Activated CD4-positive, alpha-beta memory T cell treated with anti-CD3 and anti-CD28 coated beads for 36 hours (primary cell): ENCODE results near the gene SLC4A2. TPM values are rescaled to one million over a fixed set of nuclear protein-coding genes. Genes with fewer than 3 reads are reported as not detected.

ENCODE experiments used
- CTCF ChIA-PET: fragments of 350-600 bp; sonication (Branson Sonifier 250); formaldehyde crosslinking; loops from one replicate; lab custom pipeline; 2021; ENCODE audit warnings: antibody characterized with exemption, inconsistent platforms; lab: Charles Lee
- POLR2A ChIA-PET: fragments of 350-600 bp; sonication (Branson Sonifier 250); formaldehyde crosslinking; loops from one replicate; lab custom pipeline; 2021; ENCODE audit warnings: antibody characterized with exemption; lab: Charles Lee
- DNase-seq: peaks from one replicate; pipeline ENCODE4 v3.0.0-alpha.2; 2020
- H3K27ac Mint-ChIP-seq: one replicate; pipeline ENCODE4 v1.8.0; 2021; ENCODE audit warnings: mixed read lengths
- H3K27me3 Mint-ChIP-seq: one replicate; pipeline ENCODE4 v1.8.0; 2021; ENCODE audit warnings: mixed read lengths
- H3K36me3 Mint-ChIP-seq: one replicate; pipeline ENCODE4 v1.8.0; 2021; ENCODE audit warnings: mixed read lengths
- H3K4me1 Mint-ChIP-seq: one replicate; pipeline ENCODE4 v1.8.0; 2021; ENCODE audit warnings: low read depth, mixed read lengths
- H3K4me3 Mint-ChIP-seq: one replicate; pipeline ENCODE4 v1.8.0; 2021; ENCODE audit warnings: mild to moderate bottlenecking, mixed read lengths
- H3K9me3 Mint-ChIP-seq: one replicate; pipeline ENCODE4 v1.8.0; 2021; ENCODE audit warnings: mixed read lengths
- intact Hi-C: fragments of 100-400 bp; cut with micrococcal nuclease; formaldehyde crosslinking; loops from one replicate; pipeline ENCODE4 v1.15.1; 2023
- total RNA-seq, 2 experiments: library from RNA; stranded (reverse); gene quantifications; one replicate each; pipeline ENCODE4 v1.2.3, GENCODE V29; 2021

The SLC4A2 gene
- total RNA-seq, 2 experiments from 2014 or later: 46.7 to 50.5 TPM

- Mint-ChIP-seq H3K4me1 (peaks cover 38% of the 10 kb centered on the region), H3K27ac (no peak overlapping the region), H3K9me3 (no peaks in the 10 kb centered on the region), H3K4me3 (peak overlapping the region; percentile 79), H3K27me3 (peaks cover 5% of the 10 kb centered on the region), H3K36me3 (no peaks in the 10 kb centered on the region)
- DNase-seq: no peak
- ChIA-PET CTCF (interaction anchor here (0.8 to 2.7 kb wide), 5 partner anchors 25 to 76 kb away, joined by 3 to 10 read pairs (median 3); no protein-coding TSS in a partner anchor), POLR2A (no interaction called here)
- intact Hi-C loops: no loop called here
Measured at GRCh38 chr7:151085329-151085690, 25.9 kb downstream of the SLC4A2 start.

DNA sequence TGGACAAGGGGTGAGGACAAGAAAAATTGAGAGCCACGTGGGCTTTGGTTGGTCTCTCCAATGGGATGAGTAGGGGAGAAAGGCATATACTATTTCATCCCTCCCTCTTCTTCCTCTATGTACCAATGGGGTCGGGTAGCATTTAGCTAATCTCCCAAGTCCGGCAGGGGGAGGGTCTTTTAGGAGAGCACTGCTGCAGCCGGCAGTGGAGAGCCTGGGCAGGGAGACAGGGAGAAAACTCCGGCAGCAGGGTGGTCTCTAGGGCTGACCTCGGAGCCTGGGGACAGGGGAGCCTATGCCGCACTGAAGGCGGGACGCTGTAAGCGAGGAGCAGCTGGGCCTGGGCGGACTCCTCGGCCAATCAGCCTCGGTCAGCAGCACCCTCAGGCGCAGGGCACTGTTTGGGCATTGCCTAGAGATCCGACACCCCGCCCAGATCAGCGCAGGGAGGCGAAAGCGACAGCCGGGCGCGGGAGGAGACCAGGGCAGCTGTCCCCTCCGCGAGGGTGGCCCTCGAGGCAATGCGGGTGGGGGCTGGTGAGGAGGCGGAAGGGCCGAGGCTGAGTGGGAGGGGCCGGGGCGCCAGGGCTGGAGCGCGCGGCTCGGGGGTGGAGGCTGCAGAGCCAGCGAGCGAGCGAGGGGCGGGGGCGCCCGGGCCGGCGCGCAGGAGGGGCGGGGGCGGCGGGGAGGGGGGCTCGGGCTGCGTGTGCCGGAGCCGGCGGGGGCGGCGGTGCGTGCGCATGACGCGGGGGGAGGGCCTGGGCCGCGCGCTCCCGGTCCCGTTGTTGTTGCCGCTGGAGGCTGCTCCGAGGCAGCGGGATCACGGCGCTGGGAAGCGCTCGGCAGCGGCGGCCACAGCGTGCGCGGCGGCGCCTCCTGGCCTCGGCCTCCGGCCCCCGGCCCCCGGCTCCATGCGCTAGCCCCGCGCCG is 26.6 kb downstream of the SLC4A2 start, which contains the start of gene AGAP3:
AGAP3 (plus strand) TSS at position 785 of the 930 bp plus-strand sequence. CDS start 267 bp downstream, outside the sequence.
- POLR2A ChIA-PET: interaction anchor here (0.6 kb wide), 1 partner anchor 8 kb away, joined by 3 read pairs; no protein-coding TSS in a partner anchor

DNA sequence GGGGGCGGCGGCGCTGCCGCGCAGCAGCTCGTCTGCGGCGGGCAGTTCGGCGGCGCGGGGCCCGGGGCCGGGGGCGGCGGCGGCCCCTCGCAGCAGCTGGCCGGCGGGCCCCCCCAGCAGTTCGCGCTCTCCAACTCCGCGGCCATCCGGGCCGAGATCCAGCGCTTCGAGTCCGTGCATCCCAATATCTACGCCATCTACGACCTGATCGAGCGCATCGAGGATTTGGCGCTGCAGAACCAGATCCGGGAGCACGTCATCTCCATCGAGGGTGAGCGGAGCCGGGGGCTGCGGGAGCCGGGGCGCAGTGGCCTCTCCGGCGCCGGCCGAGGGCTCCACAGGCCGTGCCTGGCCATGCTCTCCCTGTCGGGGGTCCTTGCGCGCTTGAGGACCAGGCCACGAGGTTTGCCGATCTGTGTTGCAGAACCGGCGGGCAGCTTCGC is 27.4 kb downstream of the SLC4A2 start:
- CTCF ChIA-PET: interaction anchor here (1.7 to 3.5 kb wide), 2 partner anchors 24 to 157 kb away, joined by 4 to 15 read pairs; no protein-coding TSS in a partner anchor
- peak overlapping the region; percentile 60 for H3K27ac Mint-ChIP-seq

More for the DNA sequence above, 26.6 kb downstream of the SLC4A2 start, which contains the start of gene AGAP3:
- intact Hi-C loops: no loop called here
- peaks cover 38% of the 10 kb centered on the region for H3K4me1 Mint-ChIP-seq
- H3K9me3 Mint-ChIP-seq: no peaks in the 10 kb centered on the region
- peak; percentile 59 for DNase-seq
- no peaks in the 10 kb centered on the region for H3K36me3 Mint-ChIP-seq
- peak within 1 kb of the TSS; percentile 82 for H3K4me3 Mint-ChIP-seq
- CTCF ChIA-PET: interaction anchor here (0.8 to 3.5 kb wide), 5 partner anchors 25 to 77 kb away, joined by 3 to 15 read pairs (median 9); no protein-coding TSS in a partner anchor
- peak within 1 kb of the TSS; percentile 60 for H3K27ac Mint-ChIP-seq
- peaks cover 5% of the 10 kb centered on the region for H3K27me3 Mint-ChIP-seq

DNA sequence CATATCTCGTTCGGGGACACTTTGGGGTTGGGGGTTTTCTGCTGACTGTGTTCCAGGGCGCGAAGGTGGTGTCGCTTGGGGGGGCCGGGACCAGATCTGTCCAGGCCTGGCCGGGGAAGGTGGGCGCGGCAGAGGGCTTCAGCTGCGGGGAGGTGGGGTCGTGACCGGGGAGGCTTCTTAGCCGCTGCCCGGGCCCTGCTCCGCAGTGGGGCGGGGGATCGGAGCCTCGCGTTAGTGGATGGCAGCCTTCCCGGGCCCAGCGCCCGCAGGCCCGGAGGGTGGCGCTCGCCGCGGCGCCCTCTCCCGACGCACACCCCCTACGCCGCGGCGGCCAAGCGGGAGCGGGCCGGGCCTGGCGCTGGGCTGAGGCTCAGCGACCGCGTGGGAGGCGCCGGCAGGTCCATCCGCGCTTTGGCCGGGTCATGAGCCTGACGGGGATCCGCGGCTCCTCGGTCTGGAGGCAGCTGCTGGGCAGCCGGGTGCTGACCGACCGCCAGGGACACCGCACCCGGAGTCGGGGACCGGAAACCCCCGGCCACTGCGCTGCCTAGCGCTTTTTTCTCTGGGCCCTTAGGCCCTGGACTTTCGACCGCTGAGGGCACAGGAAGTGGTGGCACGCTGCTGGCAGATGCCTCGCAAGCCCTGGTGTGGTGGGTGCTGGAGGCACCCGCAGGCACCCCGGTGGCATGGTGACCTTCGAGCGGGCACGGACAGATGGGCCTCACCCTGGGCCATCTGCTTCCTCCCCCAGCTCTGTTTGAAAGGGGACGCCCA is 28.0 kb downstream of the SLC4A2 start:
- CTCF ChIA-PET: interaction anchor here (1.2 to 3.5 kb wide), 4 partner anchors 24 to 157 kb away, joined by 3 to 15 read pairs (median 6); no protein-coding TSS in a partner anchor

More for the DNA sequence above, 27.4 kb downstream of the SLC4A2 start:
- Mint-ChIP-seq H3K27me3 (peaks cover 5% of the 10 kb centered on the region), H3K9me3 (no peaks in the 10 kb centered on the region), H3K36me3 (no peaks in the 10 kb centered on the region), H3K4me1 (peaks cover 42% of the 10 kb centered on the region), H3K4me3 (peak overlapping the region; percentile 82)
- DNase-seq: peak; percentile 45
- POLR2A ChIA-PET: interaction anchor here (0.6 kb wide), 1 partner anchor 9 kb away, joined by 3 read pairs; no protein-coding TSS in a partner anchor
- intact Hi-C loops: no loop called here

GRCh38 chr7:151088019-151088855 is 28.8 kb downstream of the SLC4A2 start:
- H3K9me3 Mint-ChIP-seq: no peaks in the 10 kb centered on the region
- intact Hi-C loops: no loop called here
- peak overlapping the region; percentile 13 for H3K27ac Mint-ChIP-seq
- peaks cover 5% of the 10 kb centered on the region for H3K27me3 Mint-ChIP-seq
- no peak for DNase-seq
- H3K4me3 Mint-ChIP-seq: peak overlapping the region; percentile 82
- H3K4me1 Mint-ChIP-seq: peaks cover 33% of the 10 kb centered on the region
- H3K36me3 Mint-ChIP-seq: no peaks in the 10 kb centered on the region
- CTCF ChIA-PET: interaction anchor here (1.0 to 3.5 kb wide), 6 partner anchors 11 to 156 kb away, joined by 3 to 15 read pairs (median 4); no protein-coding TSS in a partner anchor
- POLR2A ChIA-PET: interaction anchor here (0.6 to 1.1 kb wide), 2 partner anchors 8 to 321 kb away, joined by 3 to 4 read pairs; no protein-coding TSS in a partner anchor

More for the DNA sequence above, 28.0 kb downstream of the SLC4A2 start:
- Mint-ChIP-seq H3K36me3 (no peaks in the 10 kb centered on the region), H3K27me3 (peaks cover 5% of the 10 kb centered on the region), H3K27ac (no peak overlapping the region), H3K4me3 (peak overlapping the region; percentile 82), H3K9me3 (no peaks in the 10 kb centered on the region), H3K4me1 (peaks cover 37% of the 10 kb centered on the region)
- intact Hi-C loops: no loop called here
- DNase-seq: peak; percentile 53
- POLR2A ChIA-PET: interaction anchor here (1.1 kb wide), 1 partner anchor 9 kb away, joined by 4 read pairs; no protein-coding TSS in a partner anchor

DNA sequence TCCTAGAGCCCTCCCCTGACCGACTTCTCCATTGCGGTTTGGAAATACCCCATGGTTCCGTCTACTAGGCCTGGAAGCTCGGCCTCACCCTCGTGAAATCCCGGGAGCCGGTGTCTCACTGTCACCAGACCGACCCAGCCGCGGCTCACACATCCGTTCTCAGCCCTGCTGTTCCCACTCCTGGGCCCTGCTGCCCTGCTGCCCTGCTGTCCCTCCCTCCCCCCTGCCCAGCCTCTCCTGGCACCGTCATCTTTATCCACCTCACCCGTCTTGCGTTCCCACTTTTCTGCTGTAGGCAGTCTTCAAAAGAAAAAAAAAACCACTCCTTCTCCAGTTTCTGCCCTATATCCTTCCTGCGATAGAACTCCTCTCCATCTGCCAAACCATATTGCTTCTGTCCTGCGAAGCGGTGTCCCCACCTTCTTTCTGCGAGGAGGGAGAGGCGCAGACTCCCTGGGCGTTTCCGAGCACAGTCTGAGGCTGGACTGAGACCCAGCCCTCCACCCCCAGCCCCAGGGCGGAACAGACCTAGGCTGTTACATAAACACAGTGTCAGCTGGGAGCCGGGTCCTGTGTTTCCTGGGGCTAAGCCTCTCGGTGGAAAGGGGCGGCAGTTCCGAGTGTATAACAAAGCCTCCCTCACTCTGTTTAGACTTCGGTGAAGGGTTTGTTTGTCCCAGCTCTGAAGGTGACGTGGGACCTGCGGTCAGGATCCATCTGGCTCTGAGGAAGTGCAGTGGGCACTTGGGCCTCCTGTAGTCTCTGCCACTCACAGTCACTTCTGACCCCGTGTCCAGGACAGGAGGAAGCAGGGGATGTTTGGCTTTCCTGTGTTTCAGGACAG is 29.7 kb downstream of the SLC4A2 start:
- ChIA-PET CTCF (interaction anchor here (1.0 to 3.5 kb wide), 6 partner anchors 12 to 127 kb away, joined by 3 to 15 read pairs (median 4); no protein-coding TSS in a partner anchor), POLR2A (interaction anchor here (0.6 to 1.2 kb wide), 2 partner anchors 8 to 320 kb away, joined by 3 to 5 read pairs; partner anchors contain the start of gene FASTK)
- peaks cover 5% of the 10 kb centered on the region for H3K27me3 Mint-ChIP-seq

DNA sequence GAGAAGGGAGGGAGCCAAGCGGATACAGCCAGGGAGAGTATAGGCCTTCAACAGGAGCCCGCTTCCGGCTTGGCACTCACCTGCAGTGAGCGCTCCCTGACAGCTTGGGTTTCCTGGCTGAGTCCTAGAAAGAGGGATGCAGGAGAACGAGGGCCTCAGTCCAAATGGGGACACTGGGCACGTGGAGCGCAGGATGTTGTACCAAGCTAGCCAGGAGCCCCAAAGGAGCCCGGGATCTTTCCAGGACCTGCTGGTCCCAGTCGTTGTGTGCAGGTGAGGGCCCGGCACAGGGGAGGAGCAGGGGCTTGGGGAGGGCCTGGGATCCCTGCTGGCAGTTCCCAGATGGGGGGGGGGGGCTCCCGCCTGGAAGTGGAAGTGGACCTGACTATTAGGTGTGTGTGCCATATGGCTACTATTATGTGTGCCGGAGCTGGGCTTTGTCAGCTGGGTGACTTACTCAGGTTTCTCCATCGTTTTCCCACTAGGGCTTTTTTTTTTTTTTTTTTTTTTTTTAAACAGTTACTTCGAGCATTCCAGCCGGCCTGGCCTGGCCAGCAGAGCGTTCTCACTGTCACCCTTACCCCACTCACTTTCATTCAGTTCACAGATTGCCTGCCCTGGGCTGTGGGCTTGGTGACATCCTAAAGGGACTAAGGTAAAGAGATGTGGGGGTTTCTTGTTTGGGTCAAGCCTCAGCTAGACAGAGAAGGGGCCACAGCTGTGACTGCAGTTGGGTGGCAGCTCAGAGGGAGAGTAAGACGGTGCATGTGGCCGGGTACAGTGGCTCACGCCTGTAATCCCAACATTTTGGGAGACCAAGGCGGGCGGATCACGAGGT is 30.7 kb downstream of the SLC4A2 start:
- peaks cover 2% of the 10 kb centered on the region for H3K27me3 Mint-ChIP-seq
- no peak overlapping the region for H3K4me3 Mint-ChIP-seq
- DNase-seq: no peak
- no peaks in the 10 kb centered on the region for H3K36me3 Mint-ChIP-seq
- H3K4me1 Mint-ChIP-seq: peaks cover 28% of the 10 kb centered on the region
- POLR2A ChIA-PET: interaction anchor here (1.2 kb wide), 1 partner anchor 9 kb away, joined by 5 read pairs; the partner anchor contains the start of gene FASTK
- no peaks in the 10 kb centered on the region for H3K9me3 Mint-ChIP-seq
- intact Hi-C loops: no loop called here
- CTCF ChIA-PET: interaction anchor here (1.0 to 1.8 kb wide), 5 partner anchors 13 to 81 kb away, joined by 3 to 9 read pairs (median 3); no protein-coding TSS in a partner anchor
- H3K27ac Mint-ChIP-seq: no peak overlapping the region

More for the DNA sequence above, 29.7 kb downstream of the SLC4A2 start:
- Mint-ChIP-seq H3K4me1 (peaks cover 33% of the 10 kb centered on the region), H3K36me3 (no peaks in the 10 kb centered on the region), H3K27ac (no peak overlapping the region), H3K4me3 (peak overlapping the region; percentile 12), H3K9me3 (no peaks in the 10 kb centered on the region)
- intact Hi-C loops: no loop called here
- no peak for DNase-seq

GRCh38 chr7:151091003-151091402 is 31.6 kb downstream of the SLC4A2 start:
- intact Hi-C loops: loop anchor here (1.0 kb wide), 1 partner anchor 20 kb away; no protein-coding TSS in a partner anchor
- no peaks in the 10 kb centered on the region for H3K9me3 Mint-ChIP-seq
- POLR2A ChIA-PET: no interaction called here
- no peaks in the 10 kb centered on the region for H3K27me3 Mint-ChIP-seq
- H3K4me3 Mint-ChIP-seq: no peak overlapping the region
- CTCF ChIA-PET: interaction anchor here (1.0 to 1.6 kb wide), 5 partner anchors 20 to 24 kb away, joined by 3 to 9 read pairs (median 3); no protein-coding TSS in a partner anchor
- H3K4me1 Mint-ChIP-seq: peaks cover 26% of the 10 kb centered on the region
- H3K36me3 Mint-ChIP-seq: no peaks in the 10 kb centered on the region
- no peak overlapping the region for H3K27ac Mint-ChIP-seq
- DNase-seq: no peak

DNA sequence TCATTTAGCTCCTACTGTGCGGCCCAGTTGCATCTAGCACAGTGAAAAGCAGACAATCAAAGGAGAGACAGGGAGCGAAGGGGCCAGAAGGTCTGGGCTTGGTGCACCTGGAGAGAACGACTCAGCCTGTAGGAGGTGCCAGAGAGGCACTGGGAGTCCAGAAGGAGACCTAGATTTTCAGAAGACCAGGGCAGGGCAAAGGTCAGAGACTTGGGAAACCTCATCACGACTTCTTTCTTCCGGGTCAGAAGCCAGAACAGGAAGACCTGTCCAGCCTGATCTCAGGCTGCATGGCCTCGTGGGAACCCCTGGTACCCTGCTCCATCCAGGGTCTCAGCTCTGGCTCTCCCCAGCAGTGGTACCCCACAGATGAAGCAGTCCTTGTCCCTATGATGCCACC is 32.0 kb downstream of the SLC4A2 start:
- CTCF ChIA-PET: interaction anchor here (1.0 to 1.6 kb wide), 4 partner anchors 19 to 24 kb away, joined by 3 to 5 read pairs (median 3); no protein-coding TSS in a partner anchor
- Mint-ChIP-seq H3K27me3 (no peaks in the 10 kb centered on the region), H3K36me3 (no peaks in the 10 kb centered on the region), H3K27ac (no peak overlapping the region), H3K9me3 (no peaks in the 10 kb centered on the region), H3K4me1 (peaks cover 28% of the 10 kb centered on the region), H3K4me3 (no peak overlapping the region)
- DNase-seq: peak; percentile 53
- POLR2A ChIA-PET: no interaction called here
- intact Hi-C loops: loop anchor here (1.0 kb wide), 1 partner anchor 20 kb away; no protein-coding TSS in a partner anchor
